ENCODE results near the gene KIF2C. TPM values are rescaled to one million over a fixed set of nuclear protein-coding genes. Genes with fewer than 3 reads are reported as not detected.

Gene KIF2C
- total RNA-seq, 2 donors from 2014 or later: 42.0 to 72.7 TPM

DNA sequence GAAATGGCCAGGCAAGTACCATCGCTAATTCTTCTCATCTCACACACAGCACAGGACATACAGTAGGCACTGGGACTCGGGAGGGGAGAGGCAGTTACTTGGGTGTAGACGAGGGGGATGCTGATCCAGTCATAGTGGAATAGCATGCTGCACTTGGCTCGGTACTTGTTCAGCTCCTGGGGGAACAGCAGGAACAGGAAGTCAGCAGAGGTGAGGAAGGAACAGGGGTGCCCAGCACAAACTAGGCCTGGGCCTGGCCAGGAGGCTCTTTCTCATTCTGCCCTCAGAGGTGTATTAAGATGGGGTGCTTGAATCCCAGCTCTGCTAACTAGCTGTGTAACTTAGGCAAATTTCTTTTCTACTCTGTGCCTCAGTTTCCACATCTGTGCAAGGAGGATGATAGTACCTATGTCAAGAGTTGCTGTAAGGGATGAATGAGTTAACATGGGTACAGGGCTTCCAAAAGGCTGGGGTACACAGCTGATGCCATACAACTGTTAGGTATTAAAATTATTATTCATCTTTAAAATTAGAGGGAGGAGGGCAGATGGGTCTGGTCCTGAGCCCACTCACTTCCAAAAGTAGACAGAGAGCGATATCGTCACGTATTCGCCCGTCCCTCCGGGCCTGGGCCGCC, 46.0 kb downstream of the KIF2C start:
- no peak overlapping the region for H3K27ac ChIP-seq (ENCODE audit: low read depth, low read length)
- no peaks in the 10 kb centered on the region for H3K9me3 ChIP-seq (ENCODE audit: control insufficient read depth, low read length)
- Mint-ChIP-seq H3K27ac (no peak overlapping the region), H3K4me3 (peak overlapping the region; percentile 50), H3K36me3 (ENCODE audit: low read depth) (peaks cover 9% of the 10 kb centered on the region), H3K4me1 (peaks cover 9% of the 10 kb centered on the region), H3K27me3 (ENCODE audit: insufficient read depth) (peaks cover 10% of the 10 kb centered on the region), H3K9me3 (no peaks in the 10 kb centered on the region)
- peak overlapping the region; percentile 66 for H3K4me3 ChIP-seq (ENCODE audit: low read length)
- TF ChIP-seq, protein P1, sequence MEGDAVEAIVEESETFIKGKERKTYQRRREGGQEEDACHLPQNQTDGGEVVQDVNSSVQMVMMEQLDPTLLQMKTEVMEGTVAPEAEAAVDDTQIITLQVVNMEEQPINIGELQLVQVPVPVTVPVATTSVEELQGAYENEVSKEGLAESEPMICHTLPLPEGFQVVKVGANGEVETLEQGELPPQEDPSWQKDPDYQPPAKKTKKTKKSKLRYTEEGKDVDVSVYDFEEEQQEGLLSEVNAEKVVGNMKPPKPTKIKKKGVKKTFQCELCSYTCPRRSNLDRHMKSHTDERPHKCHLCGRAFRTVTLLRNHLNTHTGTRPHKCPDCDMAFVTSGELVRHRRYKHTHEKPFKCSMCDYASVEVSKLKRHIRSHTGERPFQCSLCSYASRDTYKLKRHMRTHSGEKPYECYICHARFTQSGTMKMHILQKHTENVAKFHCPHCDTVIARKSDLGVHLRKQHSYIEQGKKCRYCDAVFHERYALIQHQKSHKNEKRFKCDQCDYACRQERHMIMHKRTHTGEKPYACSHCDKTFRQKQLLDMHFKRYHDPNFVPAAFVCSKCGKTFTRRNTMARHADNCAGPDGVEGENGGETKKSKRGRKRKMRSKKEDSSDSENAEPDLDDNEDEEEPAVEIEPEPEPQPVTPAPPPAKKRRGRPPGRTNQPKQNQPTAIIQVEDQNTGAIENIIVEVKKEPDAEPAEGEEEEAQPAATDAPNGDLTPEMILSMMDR (conservative IDR thresholded peaks at IDR 0.05): no peak
- H3K9ac ChIP-seq (ENCODE audit: extremely low read depth, low read length, poor library complexity, severe bottlenecking): no peak overlapping the region
- H3K4me1 ChIP-seq (ENCODE audit: control insufficient read depth, insufficient read depth, low read length): peaks cover 5% of the 10 kb centered on the region
- peak; percentile 47 for DNase-seq
- peaks cover 20% of the 10 kb centered on the region for H3K27me3 ChIP-seq (ENCODE audit: control insufficient read depth, insufficient read depth, low read length, poor library complexity, severe bottlenecking)
- 0 to 36% methylated on average over 1 to 10 of the region's 11 CpGs for WGBS, 2 experiments (ENCODE audit: insufficient coverage in 1 of 2, insufficient read length in 1 of 2)
- no peaks in the 10 kb centered on the region for H3K36me3 ChIP-seq (ENCODE audit: control insufficient read depth, insufficient read depth, low read length)

DNA sequence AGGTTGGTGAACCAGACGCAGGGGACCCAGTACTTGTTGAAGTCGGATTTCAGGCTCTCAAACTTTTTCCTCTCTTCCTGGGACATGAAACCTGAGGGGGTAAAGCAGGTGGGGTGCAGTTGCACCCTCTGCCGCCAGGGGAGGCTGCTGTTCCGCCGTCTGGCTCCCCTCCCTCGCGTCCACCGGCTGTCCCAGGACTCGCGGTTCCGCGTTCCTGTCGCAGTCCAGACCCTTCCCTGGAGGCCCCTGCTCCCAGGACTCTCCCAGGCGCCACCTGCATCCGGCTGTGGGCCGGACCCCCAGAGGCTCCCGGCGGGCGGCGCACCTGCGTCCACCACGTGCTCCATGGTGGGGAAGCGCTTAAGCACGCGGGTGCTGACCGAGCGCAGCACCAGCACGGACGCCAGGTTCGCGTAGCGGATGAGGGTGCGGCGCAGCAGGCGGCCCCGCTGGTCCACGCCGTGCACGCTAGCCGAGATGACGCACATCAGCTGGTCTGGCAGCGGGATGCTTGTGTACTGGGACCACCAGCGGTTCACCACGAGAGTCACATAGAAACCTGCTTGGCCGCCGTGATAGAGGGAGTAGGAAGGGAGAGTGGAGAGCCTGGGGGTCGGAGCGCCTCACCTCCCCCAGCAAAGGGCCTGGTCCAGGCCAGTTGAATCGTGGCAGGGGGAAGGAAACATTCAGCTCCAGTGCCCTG, 46.7 kb downstream of the KIF2C start:
- H3K27ac Mint-ChIP-seq: peak overlapping the region; percentile 50
- H3K9me3 Mint-ChIP-seq: no peaks in the 10 kb centered on the region

DNA sequence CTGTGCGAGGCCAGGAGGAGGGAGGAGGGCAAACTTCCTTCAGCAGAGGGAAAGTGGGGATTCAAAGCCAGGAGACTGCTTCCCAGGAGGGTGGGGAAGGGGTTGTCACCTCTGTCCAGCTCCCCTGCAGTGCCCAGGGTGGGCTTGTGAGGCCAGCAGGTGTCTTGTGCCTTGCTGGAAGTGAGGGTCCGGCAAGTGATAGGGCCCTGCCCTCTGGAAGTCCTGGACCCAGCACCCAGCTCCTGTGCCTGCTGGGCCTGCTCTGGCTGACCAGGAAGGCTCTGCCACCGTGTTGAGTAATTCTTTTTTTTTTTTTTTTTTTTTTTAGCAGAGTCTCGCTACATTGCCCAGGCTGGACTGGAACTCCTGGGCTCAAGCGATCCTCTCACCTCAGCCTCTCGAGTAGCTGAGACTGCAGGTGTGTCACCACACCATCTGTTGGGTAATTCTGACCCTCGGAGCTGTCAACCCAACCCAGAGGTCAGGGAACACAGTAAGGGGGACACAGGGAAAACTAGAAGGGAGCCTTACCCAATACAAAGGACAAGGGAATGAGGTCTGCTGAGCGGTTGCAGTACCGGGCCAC, 47.3 kb downstream of the KIF2C start:
- Histone ChIP-seq H3K36me3 (ENCODE audit: control insufficient read depth, insufficient read depth, low read length) (no peaks in the 10 kb centered on the region), H3K9ac (ENCODE audit: extremely low read depth, low read length, poor library complexity, severe bottlenecking) (no peak overlapping the region), H3K9me3 (ENCODE audit: control insufficient read depth, low read length) (no peaks in the 10 kb centered on the region), H3K27me3 (ENCODE audit: control insufficient read depth, insufficient read depth, low read length, poor library complexity, severe bottlenecking) (peaks cover 20% of the 10 kb centered on the region), H3K4me3 (ENCODE audit: low read length) (no peak overlapping the region), H3K4me1 (ENCODE audit: control insufficient read depth, insufficient read depth, low read length) (peaks cover 5% of the 10 kb centered on the region), H3K27ac (ENCODE audit: low read depth, low read length) (no peak overlapping the region)
- WGBS, 2 experiments (ENCODE audit: insufficient coverage in 1 of 2, insufficient read length in 1 of 2): 85 to 96% methylated on average over 6 to 9 of the region's 9 CpGs
- TF ChIP-seq, protein P1 (conservative IDR thresholded peaks at IDR 0.05): no peak
- Mint-ChIP-seq H3K27ac (peak overlapping the region; percentile 50), H3K9me3 (no peaks in the 10 kb centered on the region), H3K36me3 (ENCODE audit: low read depth) (peaks cover 2% of the 10 kb centered on the region), H3K4me1 (peaks cover 16% of the 10 kb centered on the region), H3K4me3 (peak overlapping the region; percentile 50), H3K27me3 (ENCODE audit: insufficient read depth) (peaks cover 10% of the 10 kb centered on the region)
- DNase-seq: peak; percentile 46

More for the DNA sequence above, 46.7 kb downstream of the KIF2C start:
- H3K4me3 Mint-ChIP-seq: peak overlapping the region; percentile 50
- peak; percentile 95 for DNase-seq
- Histone ChIP-seq H3K4me3 (ENCODE audit: low read length) (peak overlapping the region; percentile 66), H3K27me3 (ENCODE audit: control insufficient read depth, insufficient read depth, low read length, poor library complexity, severe bottlenecking) (peaks cover 20% of the 10 kb centered on the region), H3K9me3 (ENCODE audit: control insufficient read depth, low read length) (no peaks in the 10 kb centered on the region), H3K4me1 (ENCODE audit: control insufficient read depth, insufficient read depth, low read length) (peaks cover 5% of the 10 kb centered on the region), H3K9ac (ENCODE audit: extremely low read depth, low read length, poor library complexity, severe bottlenecking) (no peak overlapping the region), H3K27ac (ENCODE audit: low read depth, low read length) (no peak overlapping the region), H3K36me3 (ENCODE audit: control insufficient read depth, insufficient read depth, low read length) (no peaks in the 10 kb centered on the region)
- H3K4me1 Mint-ChIP-seq: peaks cover 12% of the 10 kb centered on the region
- TF ChIP-seq, protein P1 (conservative IDR thresholded peaks at IDR 0.05): peak; percentile 99
- 12 to 21% methylated on average over 32 to 49 of the region's 49 CpGs for WGBS, 2 experiments (ENCODE audit: insufficient coverage in 1 of 2, insufficient read length in 1 of 2)
- peaks cover 10% of the 10 kb centered on the region for H3K27me3 Mint-ChIP-seq (ENCODE audit: insufficient read depth)
- H3K36me3 Mint-ChIP-seq (ENCODE audit: low read depth): peaks cover 6% of the 10 kb centered on the region

All from endodermal cell (in vitro differentiated cells).